B cell (primary cell): ENCODE results near the gene CREB3L1. TPM values are rescaled to one million over a fixed set of nuclear protein-coding genes. Genes with fewer than 3 reads are reported as not detected.
"Not testable (repeated sequence)": the region's sequence is repeated elsewhere in the genome, so short reads cannot be mapped to it uniquely, and the experiment has no call there.

Experiments
- ATAC-seq: fragments of 200-7000 bp; cut with Tn5 transposase; one replicate; pipeline ENCODE4 v1.10.0; 2021; ENCODE audit warnings: low read depth, mild to moderate bottlenecking, moderate number of reproducible peaks, moderate library complexity
- CTCF ChIA-PET: fragments of 350-600 bp; sonication (Branson Sonifier 250); formaldehyde crosslinking; loops from one replicate; lab custom pipeline; 2021; ENCODE audit warnings: antibody characterized with exemption, inconsistent platforms; lab: Charles Lee
- POLR2A ChIA-PET: fragments of 350-600 bp; sonication (Branson Sonifier 250); formaldehyde crosslinking; loops from one replicate; lab custom pipeline; 2021; ENCODE audit warnings: antibody characterized with exemption; lab: Charles Lee
- DNase-seq: peaks from one replicate; pipeline ENCODE4 v3.0.0; 2013
- H2AFZ ChIP-seq: 2 replicates; pipeline ENCODE4 v1.6.1; 2012; ENCODE audit warnings: mild to moderate bottlenecking, low read depth, low read length; ENCODE audit not compliant: insufficient read depth, poor library complexity, severe bottlenecking
- H3K27ac ChIP-seq, 2 donors: 1 replicate in 1 of 2; 2 replicates in 1 of 2; pipeline ENCODE4 v1.5.1; 2012 to 2013; ENCODE audit warnings: low read length in 2 of 2, mild to moderate bottlenecking in 2 of 2, moderate library complexity in 1 of 2
- H3K27me3 ChIP-seq, 4 experiments: fragments of 200-600 bp in 1 of 4; sonication (generic) in 1 of 4; replicated peaks in 1 of 4; 1 replicate in 2 of 4; 2 replicates in 2 of 4; pipeline versions ENCODE4 v1.6.1 to v1.7.0; 2013 to 2016; ENCODE audit warnings: low read length in 3 of 4, mild to moderate bottlenecking in 2 of 4, mixed read lengths in 1 of 4, moderate library complexity in 1 of 4; ENCODE audit not compliant: insufficient read depth in 4 of 4, control insufficient read depth in 3 of 4; ENCODE audit errors: control extremely low read depth in 1 of 4
- H3K36me3 ChIP-seq, 2 experiments: replicated peaks in 1 of 2; 1 replicate in 1 of 2; 2 replicates in 1 of 2; pipeline versions ENCODE4 v1.6.1 to v1.7.1; 2013; ENCODE audit warnings: low read length in 1 of 2; ENCODE audit not compliant: insufficient read depth in 2 of 2, control insufficient read depth in 1 of 2; ENCODE audit errors: control extremely low read depth in 1 of 2, extremely low read depth in 1 of 2
- H3K4me1 ChIP-seq, 2 donors: fragments of 200-600 bp in 1 of 2; sonication (generic) in 1 of 2; 1 replicate in 1 of 2; 2 replicates in 1 of 2; pipeline versions ENCODE4 v1.5.1 to v1.6.1; 2013 to 2017; ENCODE audit warnings: low read length in 2 of 2; ENCODE audit not compliant: control insufficient read depth in 2 of 2, insufficient read depth in 2 of 2
- H3K4me2 ChIP-seq: replicated peaks from 2 replicates; pipeline ENCODE3; 2012; ENCODE audit warnings: mild to moderate bottlenecking, low read depth, low read length; ENCODE audit not compliant: poor library complexity, severe bottlenecking
- H3K4me3 ChIP-seq, 5 experiments: fragments of 200-600 bp in 1 of 5; sonication (generic) in 1 of 5; 1 replicate in 3 of 5; 2 replicates in 2 of 5; pipeline versions ENCODE4 v1.5.1 to v1.7.0; 2011 to 2016; ENCODE audit warnings: low read length in 4 of 5, mild to moderate bottlenecking in 4 of 5, low read depth in 2 of 5, control low read depth in 1 of 5, moderate library complexity in 1 of 5; ENCODE audit not compliant: insufficient read depth in 1 of 5; ENCODE audit errors: control extremely low read depth in 1 of 5, extremely low read depth in 1 of 5
- H3K79me2 ChIP-seq: fragments of 200-600 bp; sonication (generic); one replicate; pipeline ENCODE4 v1.6.0; 2016; ENCODE audit warnings: low read length; ENCODE audit not compliant: control insufficient read depth, insufficient read depth
- H3K9ac ChIP-seq: fragments of 200-600 bp; sonication (generic); 2 replicates; pipeline ENCODE4 v1.6.1; 2017; ENCODE audit warnings: mild to moderate bottlenecking, low read length, moderate library complexity
- H3K9me3 ChIP-seq, 3 donors: one replicate each; pipeline versions ENCODE4 v1.6.1 to v1.7.1; 2013; ENCODE audit warnings: low read length in 2 of 3; ENCODE audit not compliant: control insufficient read depth in 2 of 3, insufficient read depth in 1 of 3; ENCODE audit errors: control extremely low read depth in 1 of 3
- H4K20me1 ChIP-seq: 2 replicates; pipeline ENCODE4 v1.6.0; 2012; ENCODE audit warnings: mild to moderate bottlenecking, low read length; ENCODE audit not compliant: insufficient read depth, control insufficient read depth, poor library complexity, severe bottlenecking
- H3K27ac Mint-ChIP-seq: one replicate; pipeline ENCODE4 v1.8.0; 2021; ENCODE audit warnings: mixed read lengths
- H3K27me3 Mint-ChIP-seq: one replicate; pipeline ENCODE4 v1.8.0; 2021; ENCODE audit warnings: mixed read lengths
- H3K4me1 Mint-ChIP-seq: one replicate; pipeline ENCODE4 v1.8.0; 2021; ENCODE audit warnings: mixed read lengths
- H3K4me3 Mint-ChIP-seq: one replicate; pipeline ENCODE4 v1.8.0; 2021; ENCODE audit warnings: mixed read lengths
- H3K9me3 Mint-ChIP-seq: one replicate; pipeline ENCODE4 v1.8.0; 2022; ENCODE audit warnings: mixed read lengths; ENCODE audit not compliant: insufficient read depth
- EZH2 ChIP-seq: IDR thresholded peaks from 2 replicates; pipeline ENCODE4 v1.6.1; 2012; ENCODE audit warnings: borderline replicate concordance, low read depth, mild to moderate bottlenecking, moderate library complexity, low read length; ENCODE audit not compliant: insufficient read depth, poor library complexity, severe bottlenecking
- WGBS: methylation state at CpG from one replicate; pipeline ENCODE4 v1.1.5; 2013; ENCODE audit warnings: missing lambda C conversion rate; ENCODE audit not compliant: insufficient coverage; 5-methylcytosine and 5-hydroxymethylcytosine counted together
- intact Hi-C: fragments of 100-400 bp; cut with micrococcal nuclease; formaldehyde crosslinking; loops from one replicate; pipeline ENCODE4 v1.10.0; 2022
- polyA plus RNA-seq: library from polyadenylated mRNA; depleted of rRNA; stranded (reverse); fragments of >200 nt; gene quantifications from 2 replicates; pipeline ENCODE4 v1.2.3, GENCODE V29; 2012
- total RNA-seq, 2 donors: library from RNA; stranded (reverse); fragments of 120-200 nt in 1 of 2; gene quantifications; 1 replicate in 1 of 2; 2 replicates in 1 of 2; pipeline versions ENCODE4 v1.2.3 to v1.2.4, GENCODE V29; 2013 to 2022
- TF ChIP-seq, protein P1 (sequence below): fragments of 200-600 bp; IDR thresholded peaks from one replicate; pipeline ENCODE4 v1.8.0; 2022; ENCODE audit warnings: antibody characterized with exemption, mild to moderate bottlenecking

CREB3L1 gene
- total and polyA plus RNA-seq, 2 donors (not counting 1 experiment from before 2014, with no cell fraction given) = not detected

DNA sequence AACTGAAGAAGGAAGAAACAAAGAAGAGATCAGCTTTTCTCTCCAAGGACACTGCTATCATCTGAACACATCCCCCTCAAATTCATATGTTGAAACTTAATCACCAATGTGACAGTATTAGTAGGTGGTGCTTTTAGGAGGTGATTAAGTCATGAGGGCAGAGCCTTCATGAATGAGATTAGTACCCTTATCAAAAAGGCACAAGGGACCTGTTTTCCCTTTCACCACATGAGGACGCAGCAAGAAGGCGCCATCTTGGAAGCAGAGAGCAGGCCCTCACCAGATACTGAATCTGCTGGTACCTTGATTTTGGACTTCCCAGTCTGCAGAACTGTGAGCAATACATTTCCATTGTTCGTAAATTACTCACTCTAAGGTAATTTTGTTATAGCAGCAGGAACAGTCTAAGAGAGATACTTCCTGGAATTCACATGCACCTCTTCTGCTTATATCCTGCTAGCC, 20.9 kb upstream of the CREB3L1 start:
- CTCF ChIA-PET = no interaction called here
- no peak overlapping the region for H2AFZ ChIP-seq

GRCh38 chr11:46259347-46259746, 18.1 kb upstream of the CREB3L1 start:
- H3K4me1 ChIP-seq, DNase-seq, H3K27me3 ChIP-seq, H3K4me2 ChIP-seq, POLR2A ChIA-PET, H3K9me3 ChIP-seq, H3K4me3 Mint-ChIP-seq, H3K4me3 ChIP-seq, CTCF ChIA-PET, ATAC-seq, H3K79me2 ChIP-seq, H3K27me3 Mint-ChIP-seq, H2AFZ ChIP-seq, H3K27ac ChIP-seq, H3K9ac ChIP-seq, H3K9me3 Mint-ChIP-seq, intact Hi-C loops, H3K4me1 Mint-ChIP-seq, H3K36me3 ChIP-seq, H3K27ac Mint-ChIP-seq, H4K20me1 ChIP-seq: not testable (repeated sequence)
- 94% methylated on average over 2 of the region's 5 CpGs for WGBS

More for the DNA sequence above, 20.9 kb upstream of the CREB3L1 start:
- Histone ChIP-seq H3K9ac (no peak overlapping the region), H3K36me3 (no peaks in the 10 kb centered on the region), H3K4me2 (no peak overlapping the region), H3K4me3 (no peak overlapping the region), H3K9me3 (no peaks in the 10 kb centered on the region), H3K79me2 (no peaks in the 10 kb centered on the region), H3K27me3 (no peaks in the 10 kb centered on the region), H4K20me1 (no peaks in the 10 kb centered on the region), H3K27ac (no peak overlapping the region), H3K4me1 (no peaks in the 10 kb centered on the region)
- TF ChIP-seq EZH2 = no peak
- TF ChIP-seq, protein P1, sequence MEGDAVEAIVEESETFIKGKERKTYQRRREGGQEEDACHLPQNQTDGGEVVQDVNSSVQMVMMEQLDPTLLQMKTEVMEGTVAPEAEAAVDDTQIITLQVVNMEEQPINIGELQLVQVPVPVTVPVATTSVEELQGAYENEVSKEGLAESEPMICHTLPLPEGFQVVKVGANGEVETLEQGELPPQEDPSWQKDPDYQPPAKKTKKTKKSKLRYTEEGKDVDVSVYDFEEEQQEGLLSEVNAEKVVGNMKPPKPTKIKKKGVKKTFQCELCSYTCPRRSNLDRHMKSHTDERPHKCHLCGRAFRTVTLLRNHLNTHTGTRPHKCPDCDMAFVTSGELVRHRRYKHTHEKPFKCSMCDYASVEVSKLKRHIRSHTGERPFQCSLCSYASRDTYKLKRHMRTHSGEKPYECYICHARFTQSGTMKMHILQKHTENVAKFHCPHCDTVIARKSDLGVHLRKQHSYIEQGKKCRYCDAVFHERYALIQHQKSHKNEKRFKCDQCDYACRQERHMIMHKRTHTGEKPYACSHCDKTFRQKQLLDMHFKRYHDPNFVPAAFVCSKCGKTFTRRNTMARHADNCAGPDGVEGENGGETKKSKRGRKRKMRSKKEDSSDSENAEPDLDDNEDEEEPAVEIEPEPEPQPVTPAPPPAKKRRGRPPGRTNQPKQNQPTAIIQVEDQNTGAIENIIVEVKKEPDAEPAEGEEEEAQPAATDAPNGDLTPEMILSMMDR = no peak
- DNase-seq (no peak), ATAC-seq (no peak)
- Mint-ChIP-seq H3K27me3 (peaks cover 9% of the 10 kb centered on the region), H3K4me1 (no peaks in the 10 kb centered on the region), H3K27ac (no peak overlapping the region), H3K4me3 (no peak overlapping the region), H3K9me3 (no peaks in the 10 kb centered on the region)
- POLR2A ChIA-PET = no interaction called here
- 100% methylated on average over 2 of the region's 3 CpGs for WGBS
- intact Hi-C loops = no loop called here
